ENCODE results near the gene MT1M. TPM values are rescaled to one million over a fixed set of nuclear protein-coding genes. Genes with fewer than 3 reads are reported as not detected.

The MT1M gene
- total RNA-seq, 3 donors from 2014 or later (not counting 1 experiment from before 2014, with no cell fraction given) = not detected

DNA sequence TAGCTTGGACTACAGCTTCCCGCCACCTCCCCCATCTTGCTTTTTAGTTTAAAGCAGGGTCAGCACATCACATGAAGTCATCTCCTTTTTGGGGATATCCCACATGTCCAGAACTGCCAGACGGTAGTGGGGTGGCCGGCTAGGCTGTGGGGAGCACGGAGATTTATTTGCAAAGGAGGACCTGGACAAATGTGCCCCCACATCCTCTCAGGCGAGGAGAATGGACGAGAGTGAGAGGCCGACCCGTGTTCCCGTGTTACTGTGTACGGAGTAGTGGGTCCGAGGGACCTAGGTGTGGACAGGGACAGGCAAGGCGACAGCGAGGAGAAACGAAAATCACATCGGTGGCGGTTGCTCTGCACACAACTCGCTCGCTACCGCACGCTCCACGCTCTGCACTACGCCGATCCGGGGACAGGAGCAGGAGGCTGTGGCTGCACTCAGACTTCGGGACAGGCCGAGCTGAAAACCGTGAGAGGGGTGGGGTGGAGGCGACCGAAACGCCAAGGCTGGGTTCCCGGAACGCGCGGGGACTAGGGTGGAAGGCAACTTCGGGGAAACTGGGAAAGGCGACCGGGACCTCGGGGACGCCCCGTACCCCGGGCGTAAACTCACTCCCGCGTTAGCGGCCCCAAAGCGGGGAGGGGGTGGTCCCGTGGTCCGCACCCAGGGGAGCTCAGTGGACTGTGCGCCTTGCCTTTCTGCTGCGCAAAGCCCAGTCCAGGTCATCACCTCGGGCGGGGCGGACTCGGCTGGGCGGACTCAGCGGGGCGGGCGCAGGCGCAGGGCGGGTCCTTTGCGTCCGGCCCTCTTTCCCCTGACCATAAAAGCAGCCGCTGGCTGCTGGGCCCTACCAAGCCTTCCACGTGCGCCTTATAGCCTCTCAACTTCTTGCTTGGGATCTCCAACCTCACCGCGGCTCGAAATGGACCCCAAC lies 5.6 kb downstream of the MT1M start, which contains the start of gene MT1A:
Gene MT1A, plus strand, starts transcription at position 853 of the 937 bp plus-strand sequence. Its CDS starts 73 bp downstream, at position 926.
- peak in 1 of 2 donors; percentile 38 for DNase-seq
- ATAC-seq = no peak
- Mint-ChIP-seq H3K4me3 (no peak within 1 kb of the TSS), H3K27me3 (ENCODE audit: low read depth in 2 of 2) (peaks cover 69 to 70% of the 10 kb centered on the region in 2 donors), H3K4me1 (peaks cover 13 to 14% of the 10 kb centered on the region in 2 donors), H3K27ac (no peak within 1 kb of the TSS), H3K36me3 (no peaks in the 10 kb centered on the region), H3K9me3 (no peaks in the 10 kb centered on the region)
- Histone ChIP-seq H3K27me3 (ENCODE audit: control insufficient read depth, insufficient read depth, low read length) (peaks cover 46% of the 10 kb centered on the region), H3K36me3 (ENCODE audit: control insufficient read depth, insufficient read depth, low read length) (no peaks in the 10 kb centered on the region), H3K9me3 (ENCODE audit: control insufficient read depth, insufficient read depth, low read length) (no peaks in the 10 kb centered on the region), H3K4me3 (ENCODE audit: low read length) (no peak within 1 kb of the TSS), H3K27ac (ENCODE audit: low read length) (no peak within 1 kb of the TSS), H3K4me1 (ENCODE audit: control insufficient read depth, insufficient read depth, low read length) (peaks cover 23% of the 10 kb centered on the region)
- intact Hi-C loops (cut with micrococcal nuclease) = no loop called here
- WGBS (ENCODE audit: insufficient coverage) = 6% methylated on average over 68 of the region's 68 CpGs
- TF ChIP-seq CTCF (IDR thresholded peaks at IDR 0.05) = no peak

GRCh38 chr16:56639045-56639444 lies 6.6 kb downstream of the MT1M start:
- H3K4me3 Mint-ChIP-seq = no peak overlapping the region
- ATAC-seq = no peak
- no peaks in the 10 kb centered on the region for H3K9me3 Mint-ChIP-seq

DNA sequence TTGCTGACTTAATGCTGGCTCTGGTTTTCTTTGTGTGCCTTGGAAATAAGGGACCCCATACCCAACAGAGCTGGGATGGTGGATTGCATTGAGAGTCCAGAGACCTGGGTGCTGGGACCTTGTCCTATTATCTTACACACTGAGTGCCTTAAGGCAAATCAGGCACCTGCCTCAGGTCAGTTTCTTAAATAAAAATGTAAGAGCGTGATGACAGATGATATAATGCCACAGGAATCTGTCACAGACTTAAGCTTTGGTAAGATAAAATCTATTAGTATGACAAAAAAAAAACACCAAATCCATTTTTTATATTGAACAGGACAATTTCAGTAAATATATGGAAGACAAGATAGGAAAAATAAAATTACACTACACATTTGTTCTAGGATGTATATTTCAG lies 7.6 kb downstream of the MT1M start:
- peaks cover 22 to 23% of the 10 kb centered on the region in 2 donors for H3K4me1 Mint-ChIP-seq

More at GRCh38 chr16:56639045-56639444, 6.6 kb downstream of the MT1M start:
- H3K27me3 Mint-ChIP-seq (ENCODE audit: low read depth in 2 of 2) = peaks cover 63 to 64% of the 10 kb centered on the region in 2 donors
- DNase-seq = no peak
- H3K4me1 Mint-ChIP-seq = peaks cover 20 to 22% of the 10 kb centered on the region in 2 donors
- no peak overlapping the region for H3K27ac ChIP-seq (ENCODE audit: low read length)
- TF ChIP-seq CTCF (IDR thresholded peaks at IDR 0.05) = no peak
- H3K9me3 ChIP-seq (ENCODE audit: control insufficient read depth, insufficient read depth, low read length) = no peaks in the 10 kb centered on the region
- no peaks in the 10 kb centered on the region for H3K36me3 ChIP-seq (ENCODE audit: control insufficient read depth, insufficient read depth, low read length)
- 85% methylated on average over 1 of the region's 1 CpG for WGBS (ENCODE audit: insufficient coverage)
- no peaks in the 10 kb centered on the region for H3K36me3 Mint-ChIP-seq
- peaks cover 33% of the 10 kb centered on the region for H3K4me1 ChIP-seq (ENCODE audit: control insufficient read depth, insufficient read depth, low read length)
- H3K4me3 ChIP-seq (ENCODE audit: low read length) = no peak overlapping the region
- H3K27ac Mint-ChIP-seq = no peak overlapping the region
- intact Hi-C loops (cut with micrococcal nuclease) = no loop called here
- H3K27me3 ChIP-seq (ENCODE audit: control insufficient read depth, insufficient read depth, low read length) = peaks cover 39% of the 10 kb centered on the region

More for the DNA sequence above, 7.6 kb downstream of the MT1M start:
- Mint-ChIP-seq H3K27me3 (ENCODE audit: low read depth in 2 of 2) (peaks cover 58 to 64% of the 10 kb centered on the region in 2 donors), H3K4me3 (no peak overlapping the region), H3K9me3 (no peaks in the 10 kb centered on the region), H3K36me3 (no peaks in the 10 kb centered on the region), H3K27ac (no peak overlapping the region)
- no peak for TF ChIP-seq CTCF (IDR thresholded peaks at IDR 0.05)
- Histone ChIP-seq H3K4me1 (ENCODE audit: control insufficient read depth, insufficient read depth, low read length) (peaks cover 33% of the 10 kb centered on the region), H3K27ac (ENCODE audit: low read length) (no peak overlapping the region), H3K27me3 (ENCODE audit: control insufficient read depth, insufficient read depth, low read length) (peaks cover 32% of the 10 kb centered on the region), H3K36me3 (ENCODE audit: control insufficient read depth, insufficient read depth, low read length) (no peaks in the 10 kb centered on the region), H3K9me3 (ENCODE audit: control insufficient read depth, insufficient read depth, low read length) (no peaks in the 10 kb centered on the region), H3K4me3 (ENCODE audit: low read length) (no peak overlapping the region)
- no peak for ATAC-seq
- no peak for DNase-seq
- intact Hi-C loops (cut with micrococcal nuclease) = no loop called here
- no CpG with 5 or more reads among the region's 1 CpG for WGBS (ENCODE audit: insufficient coverage)

All from natural killer cell (primary cell).